Endothelial cell of umbilical vein (primary cell): ENCODE measurements around the gene JAML.

Experiments used
- EZH2 ChIP-seq: IDR thresholded peaks from 2 replicates; pipeline ENCODE4 v1.6.1; 2012; ENCODE audit warnings: borderline replicate concordance, low read depth, mild to moderate bottlenecking, moderate library complexity, low read length, inconsistent platforms; ENCODE audit not compliant: severe bottlenecking
- JUN ChIP-seq: IDR thresholded peaks from 2 replicates; pipeline ENCODE4 v1.6.1; 2011; ENCODE audit warnings: borderline replicate concordance, low read depth; ENCODE audit not compliant: insufficient read length, insufficient read depth
- MYC ChIP-seq: IDR thresholded peaks from one replicate; pipeline ENCODE4 v1.6.1; 2011; ENCODE audit warnings: mild to moderate bottlenecking, low read depth, low read length
- POLR2A ChIP-seq: IDR thresholded peaks from 2 replicates; pipeline ENCODE4 v1.6.1; 2012; ENCODE audit warnings: low read depth, mild to moderate bottlenecking, control low read depth, low read length
- POLR2AphosphoS5 ChIP-seq: IDR thresholded peaks from 2 replicates; pipeline ENCODE4 v1.6.1; 2012; ENCODE audit warnings: low read depth, mild to moderate bottlenecking, control low read depth, low read length, moderate library complexity; ENCODE audit not compliant: insufficient read depth
- TF ChIP-seq, protein P1 (sequence below), 2 donors: IDR thresholded peaks; 1 replicate in 1 of 2; 2 replicates in 1 of 2; pipeline ENCODE4 v1.5.1; 2011; ENCODE audit warnings: low read length in 2 of 2, mild to moderate bottlenecking in 2 of 2, moderate library complexity in 2 of 2, control low read depth in 1 of 2, inconsistent platforms in 1 of 2, low read depth in 1 of 2; ENCODE audit not compliant: insufficient read depth in 1 of 2; ENCODE audit errors: extremely low read depth in 1 of 2
- TF ChIP-seq, protein P2 (sequence below): IDR thresholded peaks from 2 replicates; pipeline ENCODE4 v1.6.1; 2011; ENCODE audit not compliant: insufficient read depth, insufficient read length

- TF ChIP-seq POLR2A = no peak
- no peak for TF ChIP-seq EZH2
- TF ChIP-seq, protein P1, sequence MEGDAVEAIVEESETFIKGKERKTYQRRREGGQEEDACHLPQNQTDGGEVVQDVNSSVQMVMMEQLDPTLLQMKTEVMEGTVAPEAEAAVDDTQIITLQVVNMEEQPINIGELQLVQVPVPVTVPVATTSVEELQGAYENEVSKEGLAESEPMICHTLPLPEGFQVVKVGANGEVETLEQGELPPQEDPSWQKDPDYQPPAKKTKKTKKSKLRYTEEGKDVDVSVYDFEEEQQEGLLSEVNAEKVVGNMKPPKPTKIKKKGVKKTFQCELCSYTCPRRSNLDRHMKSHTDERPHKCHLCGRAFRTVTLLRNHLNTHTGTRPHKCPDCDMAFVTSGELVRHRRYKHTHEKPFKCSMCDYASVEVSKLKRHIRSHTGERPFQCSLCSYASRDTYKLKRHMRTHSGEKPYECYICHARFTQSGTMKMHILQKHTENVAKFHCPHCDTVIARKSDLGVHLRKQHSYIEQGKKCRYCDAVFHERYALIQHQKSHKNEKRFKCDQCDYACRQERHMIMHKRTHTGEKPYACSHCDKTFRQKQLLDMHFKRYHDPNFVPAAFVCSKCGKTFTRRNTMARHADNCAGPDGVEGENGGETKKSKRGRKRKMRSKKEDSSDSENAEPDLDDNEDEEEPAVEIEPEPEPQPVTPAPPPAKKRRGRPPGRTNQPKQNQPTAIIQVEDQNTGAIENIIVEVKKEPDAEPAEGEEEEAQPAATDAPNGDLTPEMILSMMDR (IDR thresholded peaks at IDR 0.05; ENCODE audit: extremely low read depth in 1 of 2, insufficient read depth in 1 of 2, low read depth in 1 of 2, low read length in 2 of 2) = no peak
- TF ChIP-seq POLR2AphosphoS5 = no peak
- TF ChIP-seq JUN = no peak
- TF ChIP-seq MYC = no peak
- TF ChIP-seq, protein P2, sequence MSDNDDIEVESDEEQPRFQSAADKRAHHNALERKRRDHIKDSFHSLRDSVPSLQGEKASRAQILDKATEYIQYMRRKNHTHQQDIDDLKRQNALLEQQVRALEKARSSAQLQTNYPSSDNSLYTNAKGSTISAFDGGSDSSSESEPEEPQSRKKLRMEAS = no peak
Observed at GRCh38 chr11:118212131-118212725, 12.6 kb downstream of the JAML start.
